ENCODE data around the gene TMEM132D. TPM values are rescaled to one million over a fixed set of nuclear protein-coding genes. Genes with fewer than 3 reads are reported as not detected.

Gene TMEM132D
- total RNA-seq, 1 experiment from 2014 or later: not detected

- Histone ChIP-seq H3K79me2 (ENCODE audit: low read length) (no peaks in the 10 kb centered on the region), H3K4me1 (ENCODE audit: low read length) (no peaks in the 10 kb centered on the region), H3K9ac (ENCODE audit: low read length) (no peak overlapping the region), H4K20me1 (ENCODE audit: insufficient read depth, low read depth, low read length) (no peaks in the 10 kb centered on the region), H3K9me2 (replicated peaks; ENCODE audit: insufficient read depth, low read length) (no peaks in the 10 kb centered on the region), H3K4me3 (ENCODE audit: low read length) (no peak overlapping the region), H3K4me2 (ENCODE audit: low read depth, low read length, poor library complexity, severe bottlenecking) (no peak overlapping the region), H3K27me3 (ENCODE audit: low read length) (no peaks in the 10 kb centered on the region), H2AFZ (ENCODE audit: low read length) (no peak overlapping the region), H3K36me3 (ENCODE audit: insufficient read depth, low read length) (no peaks in the 10 kb centered on the region), H3K27ac (ENCODE audit: low read length) (no peak overlapping the region), H3K9me3 (ENCODE audit: low read length) (no peaks in the 10 kb centered on the region)
- no peak for DNase-seq
These were observed 672.8 kb downstream of the TMEM132D start for GRCh38 chr12:129230995-129231394.

- no peaks in the 10 kb centered on the region for H3K36me3 ChIP-seq (ENCODE audit: insufficient read depth, low read length)
- H4K20me1 ChIP-seq (ENCODE audit: insufficient read depth, low read depth, low read length): no peaks in the 10 kb centered on the region
- no peak overlapping the region for H3K4me3 ChIP-seq (ENCODE audit: low read length)
- no peak overlapping the region for H3K27ac ChIP-seq (ENCODE audit: low read length)
- no peaks in the 10 kb centered on the region for H3K9me2 ChIP-seq (replicated peaks; ENCODE audit: insufficient read depth, low read length)
- no peak overlapping the region for H2AFZ ChIP-seq (ENCODE audit: low read length)
- no peaks in the 10 kb centered on the region for H3K9me3 ChIP-seq (ENCODE audit: low read length)
- no peaks in the 10 kb centered on the region for H3K79me2 ChIP-seq (ENCODE audit: low read length)
- no peak overlapping the region for H3K4me2 ChIP-seq (ENCODE audit: low read depth, low read length, poor library complexity, severe bottlenecking)
- no peaks in the 10 kb centered on the region for H3K4me1 ChIP-seq (ENCODE audit: low read length)
- no peaks in the 10 kb centered on the region for H3K27me3 ChIP-seq (ENCODE audit: low read length)
- DNase-seq: no peak
- H3K9ac ChIP-seq (ENCODE audit: low read length): no peak overlapping the region
These were observed 677.0 kb downstream of the TMEM132D start for GRCh38 chr12:129226851-129227250.

DNA sequence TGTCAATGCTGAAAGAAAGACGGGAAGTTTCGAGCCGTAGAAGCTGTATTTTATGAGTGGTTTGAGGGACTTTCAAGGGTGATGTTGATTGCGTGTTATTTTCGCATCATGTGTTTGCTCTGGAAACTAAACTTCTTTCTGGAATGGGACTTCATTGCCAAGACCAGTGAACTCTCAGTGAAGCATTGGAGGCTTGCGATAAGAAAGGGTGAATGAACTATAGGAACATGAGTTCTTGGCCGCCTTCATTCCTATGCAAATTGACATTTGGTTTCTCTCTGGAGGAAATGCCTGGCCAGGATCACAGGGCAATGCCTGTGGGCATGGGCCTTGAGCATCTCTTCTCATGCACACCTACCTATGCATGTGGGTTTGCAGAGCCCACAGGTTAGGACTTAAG, 677.8 kb downstream of the TMEM132D start:
- Histone ChIP-seq H3K4me2 (ENCODE audit: low read depth, low read length, poor library complexity, severe bottlenecking) (no peak overlapping the region), H3K27ac (ENCODE audit: low read length) (no peak overlapping the region), H3K27me3 (ENCODE audit: low read length) (no peaks in the 10 kb centered on the region), H3K79me2 (ENCODE audit: low read length) (no peaks in the 10 kb centered on the region), H3K4me3 (ENCODE audit: low read length) (no peak overlapping the region), H3K9me3 (ENCODE audit: low read length) (no peaks in the 10 kb centered on the region), H4K20me1 (ENCODE audit: insufficient read depth, low read depth, low read length) (no peaks in the 10 kb centered on the region), H3K9me2 (replicated peaks; ENCODE audit: insufficient read depth, low read length) (no peaks in the 10 kb centered on the region), H3K9ac (ENCODE audit: low read length) (no peak overlapping the region), H2AFZ (ENCODE audit: low read length) (no peak overlapping the region), H3K36me3 (ENCODE audit: insufficient read depth, low read length) (no peaks in the 10 kb centered on the region), H3K4me1 (ENCODE audit: low read length) (no peaks in the 10 kb centered on the region)
- DNase-seq: no peak

GRCh38 chr12:129215556-129215955, 688.3 kb downstream of the TMEM132D start:
- H3K4me3 ChIP-seq (ENCODE audit: low read length): no peak overlapping the region
- no peak overlapping the region for H2AFZ ChIP-seq (ENCODE audit: low read length)
- H3K9me3 ChIP-seq (ENCODE audit: low read length): peaks cover 11% of the 10 kb centered on the region
- no peaks in the 10 kb centered on the region for H3K4me1 ChIP-seq (ENCODE audit: low read length)
- H3K9ac ChIP-seq (ENCODE audit: low read length): no peak overlapping the region
- H3K27me3 ChIP-seq (ENCODE audit: low read length): no peaks in the 10 kb centered on the region
- H3K27ac ChIP-seq (ENCODE audit: low read length): no peak overlapping the region
- no peaks in the 10 kb centered on the region for H3K9me2 ChIP-seq (replicated peaks; ENCODE audit: insufficient read depth, low read length)
- no peaks in the 10 kb centered on the region for H3K36me3 ChIP-seq (ENCODE audit: insufficient read depth, low read length)
- no peaks in the 10 kb centered on the region for H3K79me2 ChIP-seq (ENCODE audit: low read length)
- DNase-seq: no peak
- H4K20me1 ChIP-seq (ENCODE audit: insufficient read depth, low read depth, low read length): no peaks in the 10 kb centered on the region
- no peak overlapping the region for H3K4me2 ChIP-seq (ENCODE audit: low read depth, low read length, poor library complexity, severe bottlenecking)

DNA sequence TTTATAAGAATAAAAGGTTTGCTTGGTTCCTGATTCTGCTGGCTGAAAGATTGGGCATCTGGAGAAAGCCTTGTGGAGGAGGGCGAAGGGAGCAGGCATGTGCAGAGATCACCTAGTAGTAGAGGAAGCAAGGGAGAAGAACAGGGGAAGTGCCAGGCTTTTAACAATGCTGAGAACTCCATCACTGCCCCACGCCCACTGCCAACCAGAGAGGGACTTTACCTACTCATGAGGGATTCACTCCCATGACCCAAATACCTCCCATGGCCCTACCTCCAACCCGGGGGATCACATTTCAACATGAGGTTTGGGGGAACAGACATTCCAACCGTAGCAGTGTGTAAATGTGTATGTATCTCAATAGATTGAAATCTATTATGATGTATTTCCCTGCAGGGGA, 690.3 kb downstream of the TMEM132D start:
- no peaks in the 10 kb centered on the region for H3K27me3 ChIP-seq (ENCODE audit: low read length)
- no peak overlapping the region for H3K4me2 ChIP-seq (ENCODE audit: low read depth, low read length, poor library complexity, severe bottlenecking)
- no peaks in the 10 kb centered on the region for H3K9me2 ChIP-seq (replicated peaks; ENCODE audit: insufficient read depth, low read length)
- no peaks in the 10 kb centered on the region for H3K79me2 ChIP-seq (ENCODE audit: low read length)
- H3K9me3 ChIP-seq (ENCODE audit: low read length): peaks cover 10% of the 10 kb centered on the region
- H3K9ac ChIP-seq (ENCODE audit: low read length): no peak overlapping the region
- no peak overlapping the region for H2AFZ ChIP-seq (ENCODE audit: low read length)
- H3K27ac ChIP-seq (ENCODE audit: low read length): no peak overlapping the region
- H3K36me3 ChIP-seq (ENCODE audit: insufficient read depth, low read length): no peaks in the 10 kb centered on the region
- no peaks in the 10 kb centered on the region for H3K4me1 ChIP-seq (ENCODE audit: low read length)
- H4K20me1 ChIP-seq (ENCODE audit: insufficient read depth, low read depth, low read length): no peaks in the 10 kb centered on the region
- H3K4me3 ChIP-seq (ENCODE audit: low read length): no peak overlapping the region
- DNase-seq: no peak

GRCh38 chr12:129211862-129212630, 691.8 kb downstream of the TMEM132D start:
- no peak for DNase-seq
- Histone ChIP-seq H2AFZ (ENCODE audit: low read length) (no peak overlapping the region), H3K79me2 (ENCODE audit: low read length) (no peaks in the 10 kb centered on the region), H3K27me3 (ENCODE audit: low read length) (no peaks in the 10 kb centered on the region), H3K4me1 (ENCODE audit: low read length) (no peaks in the 10 kb centered on the region), H3K4me2 (ENCODE audit: low read depth, low read length, poor library complexity, severe bottlenecking) (no peak overlapping the region), H3K9me2 (replicated peaks; ENCODE audit: insufficient read depth, low read length) (no peaks in the 10 kb centered on the region), H3K27ac (ENCODE audit: low read length) (no peak overlapping the region), H3K4me3 (ENCODE audit: low read length) (no peak overlapping the region), H4K20me1 (ENCODE audit: insufficient read depth, low read depth, low read length) (no peaks in the 10 kb centered on the region), H3K36me3 (ENCODE audit: insufficient read depth, low read length) (no peaks in the 10 kb centered on the region), H3K9ac (ENCODE audit: low read length) (no peak overlapping the region), H3K9me3 (ENCODE audit: low read length) (peaks cover 8% of the 10 kb centered on the region)

- Histone ChIP-seq H3K4me1 (ENCODE audit: low read length) (no peaks in the 10 kb centered on the region), H3K27me3 (ENCODE audit: low read length) (no peaks in the 10 kb centered on the region), H2AFZ (ENCODE audit: low read length) (no peak overlapping the region), H3K9me3 (ENCODE audit: low read length) (peaks cover 3% of the 10 kb centered on the region; the same call in 1 of the 2 replicates), H3K27ac (ENCODE audit: low read length) (no peak overlapping the region), H3K9me2 (replicated peaks; ENCODE audit: insufficient read depth, low read length) (no peaks in the 10 kb centered on the region), H3K4me2 (ENCODE audit: low read depth, low read length, poor library complexity, severe bottlenecking) (no peak overlapping the region), H3K36me3 (ENCODE audit: insufficient read depth, low read length) (no peaks in the 10 kb centered on the region), H3K79me2 (ENCODE audit: low read length) (no peaks in the 10 kb centered on the region), H3K9ac (ENCODE audit: low read length) (no peak overlapping the region), H3K4me3 (ENCODE audit: low read length) (no peak overlapping the region), H4K20me1 (ENCODE audit: insufficient read depth, low read depth, low read length) (no peaks in the 10 kb centered on the region)
- DNase-seq: no peak
These were observed 695.3 kb downstream of the TMEM132D start for GRCh38 chr12:129208566-129208965.

- Histone ChIP-seq H3K36me3 (ENCODE audit: insufficient read depth, low read length) (no peaks in the 10 kb centered on the region), H3K9me3 (ENCODE audit: low read length) (peaks cover 6% of the 10 kb centered on the region), H3K4me3 (ENCODE audit: low read length) (no peak overlapping the region), H3K27ac (ENCODE audit: low read length) (no peak overlapping the region), H3K27me3 (ENCODE audit: low read length) (no peaks in the 10 kb centered on the region), H2AFZ (ENCODE audit: low read length) (no peak overlapping the region), H4K20me1 (ENCODE audit: insufficient read depth, low read depth, low read length) (no peaks in the 10 kb centered on the region), H3K79me2 (ENCODE audit: low read length) (no peaks in the 10 kb centered on the region), H3K4me1 (ENCODE audit: low read length) (no peaks in the 10 kb centered on the region), H3K9ac (ENCODE audit: low read length) (no peak overlapping the region), H3K4me2 (ENCODE audit: low read depth, low read length, poor library complexity, severe bottlenecking) (no peak overlapping the region), H3K9me2 (replicated peaks; ENCODE audit: insufficient read depth, low read length) (no peaks in the 10 kb centered on the region)
- no peak for DNase-seq
These were observed 696.7 kb downstream of the TMEM132D start for GRCh38 chr12:129207084-129207483.

All from Karpas-422 (cell line).